Lower leg skin (tissue), 3 donors: Measurements from ENCODE around the gene SLC44A5.
"Not testable (repeated sequence)": the region's sequence is repeated elsewhere in the genome, so short reads cannot be mapped to it uniquely, and the experiment has no call there.

ENCODE experiments used
- POLR2A ChIP-seq, 2 donors: fragments of 450-650 bp; IDR thresholded peaks; one replicate each; pipeline ENCODE4 v1.6.1; 2016 to 2017; ENCODE audit warnings: antibody characterized with exemption in 2 of 2, mild to moderate bottlenecking in 1 of 2, moderate library complexity in 1 of 2
- TF ChIP-seq, protein P1 (sequence below), 3 donors: fragments of 450-650 bp; IDR thresholded peaks; one replicate each; pipeline ENCODE4 v1.5.1; 2016; ENCODE audit warnings: antibody characterized with exemption in 3 of 3, mild to moderate bottlenecking in 3 of 3, moderate library complexity in 2 of 3

DNA sequence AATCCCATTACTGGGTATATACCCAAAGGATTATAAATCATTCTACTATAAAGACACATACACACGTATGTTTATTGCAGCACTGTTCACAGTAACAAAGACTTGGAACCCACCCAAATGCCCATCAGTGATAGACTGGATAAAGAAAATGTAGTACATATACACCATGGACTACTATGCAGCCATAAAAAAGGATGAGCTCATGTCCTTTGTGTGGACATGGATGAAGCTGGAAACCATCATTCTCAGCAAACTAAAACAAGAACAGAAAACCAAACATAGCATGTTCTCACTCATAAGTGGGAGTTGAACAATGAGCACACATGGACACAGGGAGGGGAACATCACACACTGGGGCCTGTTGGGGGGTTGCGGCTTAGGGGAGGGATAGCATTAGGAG, 347.3 kb downstream of the SLC44A5 start:
- TF ChIP-seq, protein P1, sequence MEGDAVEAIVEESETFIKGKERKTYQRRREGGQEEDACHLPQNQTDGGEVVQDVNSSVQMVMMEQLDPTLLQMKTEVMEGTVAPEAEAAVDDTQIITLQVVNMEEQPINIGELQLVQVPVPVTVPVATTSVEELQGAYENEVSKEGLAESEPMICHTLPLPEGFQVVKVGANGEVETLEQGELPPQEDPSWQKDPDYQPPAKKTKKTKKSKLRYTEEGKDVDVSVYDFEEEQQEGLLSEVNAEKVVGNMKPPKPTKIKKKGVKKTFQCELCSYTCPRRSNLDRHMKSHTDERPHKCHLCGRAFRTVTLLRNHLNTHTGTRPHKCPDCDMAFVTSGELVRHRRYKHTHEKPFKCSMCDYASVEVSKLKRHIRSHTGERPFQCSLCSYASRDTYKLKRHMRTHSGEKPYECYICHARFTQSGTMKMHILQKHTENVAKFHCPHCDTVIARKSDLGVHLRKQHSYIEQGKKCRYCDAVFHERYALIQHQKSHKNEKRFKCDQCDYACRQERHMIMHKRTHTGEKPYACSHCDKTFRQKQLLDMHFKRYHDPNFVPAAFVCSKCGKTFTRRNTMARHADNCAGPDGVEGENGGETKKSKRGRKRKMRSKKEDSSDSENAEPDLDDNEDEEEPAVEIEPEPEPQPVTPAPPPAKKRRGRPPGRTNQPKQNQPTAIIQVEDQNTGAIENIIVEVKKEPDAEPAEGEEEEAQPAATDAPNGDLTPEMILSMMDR (IDR thresholded peaks at IDR 0.05) = not testable (repeated sequence)
- TF ChIP-seq POLR2A (IDR thresholded peaks at IDR 0.05) = not testable (repeated sequence)
